HepG2 (cell line): ENCODE measurements around the gene CCDC88A. TPM values are rescaled to one million over a fixed set of nuclear protein-coding genes. Genes with fewer than 3 reads are reported as not detected.
A peak's percentile ranks its signal among the peaks of the same experiment; 100 is the strongest.

Source experiments
- BHLHE40 ChIP-seq: IDR thresholded peaks from 2 replicates; pipeline ENCODE4 v1.6.1; 2011; ENCODE audit warnings: low read length, improper control_type of control experiment
- FOXO1 ChIP-seq: sonication (generic); formaldehyde crosslinking; IDR thresholded peaks from 2 replicates; pipeline ENCODE4 v1.4.0; 2020; ENCODE audit warnings: missing genetic modification reagents
- GATAD2A ChIP-seq: IDR thresholded peaks from 2 replicates; pipeline ENCODE4 v1.6.1; 2016
- HNRNPUL1 ChIP-seq: fragments of 200-400 bp; formaldehyde crosslinking; IDR thresholded peaks from 2 replicates; pipeline ENCODE4 v1.6.1; 2017; ENCODE audit warnings: low read depth, mild to moderate bottlenecking, low read length, moderate library complexity
- HOMEZ ChIP-seq: IDR thresholded peaks from 2 replicates; pipeline ENCODE4 v1.6.1; 2016; ENCODE audit warnings: low read depth
- KAT8 ChIP-seq: IDR thresholded peaks from 2 replicates; pipeline ENCODE4 v1.6.1; 2016; ENCODE audit warnings: missing genetic modification reagents, missing compliant biosample characterization
- MAF1 ChIP-seq: sonication (generic); formaldehyde crosslinking; IDR thresholded peaks from 2 replicates; pipeline ENCODE4 v1.5.0; 2020; ENCODE audit warnings: missing genetic modification reagents, borderline replicate concordance
- MTA1 ChIP-seq: sonication (generic); formaldehyde crosslinking; IDR thresholded peaks from 2 replicates; pipeline ENCODE4 v1.4.0; 2020; ENCODE audit warnings: missing genetic modification reagents, mild to moderate bottlenecking, borderline replicate concordance
- PAWR ChIP-seq: sonication (generic); formaldehyde crosslinking; IDR thresholded peaks from 2 replicates; pipeline ENCODE4 v1.4.0; 2020; ENCODE audit warnings: missing genetic modification reagents, mild to moderate bottlenecking, borderline replicate concordance
- PLSCR1 ChIP-seq: sonication (generic); formaldehyde crosslinking; IDR thresholded peaks from 2 replicates; pipeline ENCODE4 v1.5.0; 2020; ENCODE audit warnings: missing genetic modification reagents, mild to moderate bottlenecking, borderline replicate concordance
- SETDB1 ChIP-seq: sonication (generic); formaldehyde crosslinking; IDR thresholded peaks from 2 replicates; pipeline ENCODE4 v1.5.1; 2020; ENCODE audit warnings: missing genetic modification reagents, mild to moderate bottlenecking, borderline replicate concordance
- TARDBP ChIP-seq: sonication (generic); formaldehyde crosslinking; IDR thresholded peaks from 2 replicates; pipeline ENCODE4 v1.8.0; 2022; ENCODE audit warnings: mild to moderate bottlenecking, missing genetic modification reagents
- YEATS4 ChIP-seq: sonication (generic); formaldehyde crosslinking; IDR thresholded peaks from 2 replicates; pipeline ENCODE4 v1.4.0; 2020; ENCODE audit warnings: missing genetic modification reagents, borderline replicate concordance
- ZFAT ChIP-seq: sonication (generic); formaldehyde crosslinking; conservative IDR thresholded peaks from 2 replicates; pipeline ENCODE4 v1.8.1; 2023; ENCODE audit warnings: missing genetic modification reagents, inconsistent platforms
- ZNF335 ChIP-seq: sonication (generic); formaldehyde crosslinking; IDR thresholded peaks from 2 replicates; pipeline ENCODE4 v1.4.0; 2020; ENCODE audit warnings: missing genetic modification reagents
- ZNF414 ChIP-seq: sonication (generic); formaldehyde crosslinking; IDR thresholded peaks from 2 replicates; pipeline ENCODE4 v1.5.0; 2020; ENCODE audit warnings: missing genetic modification reagents
- ZNF446 ChIP-seq: sonication (generic); formaldehyde crosslinking; IDR thresholded peaks from 2 replicates; pipeline ENCODE4 v1.5.0; 2020; ENCODE audit warnings: mild to moderate bottlenecking, missing genetic modification reagents
- ZNF564 ChIP-seq: sonication (generic); formaldehyde crosslinking; IDR thresholded peaks from 2 replicates; pipeline ENCODE4 v1.8.1; 2023; ENCODE audit warnings: mild to moderate bottlenecking, missing genetic modification reagents
- ZNF598 ChIP-seq: sonication (generic); formaldehyde crosslinking; IDR thresholded peaks from 2 replicates; pipeline ENCODE4 v1.5.1; 2020; ENCODE audit warnings: mild to moderate bottlenecking, missing genetic modification reagents, borderline replicate concordance
- ZNF7 ChIP-seq: IDR thresholded peaks from 2 replicates; pipeline ENCODE4 v1.6.1; 2016; ENCODE audit warnings: missing biosample characterization, missing genetic modification reagents
- ZNF766 ChIP-seq: sonication (generic); formaldehyde crosslinking; IDR thresholded peaks from 2 replicates; pipeline ENCODE4 v1.5.0; 2020; ENCODE audit warnings: missing genetic modification reagents, borderline replicate concordance
- ZNF773 ChIP-seq: sonication (generic); formaldehyde crosslinking; IDR thresholded peaks from 2 replicates; pipeline ENCODE4 v1.4.0; 2020; ENCODE audit warnings: missing genetic modification reagents, borderline replicate concordance
- polyA plus RNA-seq, 8 experiments: library from polyadenylated mRNA; depleted of rRNA in 3 of 8; stranded (reverse) in 7 of 8; unstranded in 1 of 8; fragments of >200 nt; fragmentation: Illumina TruSeq in 4 of 8; extraction: Trizol in 4 of 8; gene quantifications; 2 replicates each; pipeline versions ENCODE4 v1.2.1 to v1.2.3, GENCODE V29; 2011 to 2016; ENCODE audit warnings: low read depth in 4 of 8, missing spikeins in 1 of 8, mixed read lengths in 1 of 8; ENCODE audit not compliant: insufficient read depth in 1 of 8
- total RNA-seq, 5 experiments: library from RNA; depleted of rRNA; stranded (reverse); fragments of >200 nt; fragmentation: Illumina TruSeq; extraction: Trizol; gene quantifications; 2 replicates each; pipeline ENCODE4 v1.2.3, GENCODE V29; 2016; ENCODE audit warnings: low read depth in 1 of 5
- TF ChIP-seq, protein P1 (sequence below): sonication (generic); formaldehyde crosslinking; IDR thresholded peaks from 2 replicates; pipeline ENCODE4 v1.4.0; 2020; ENCODE audit warnings: mild to moderate bottlenecking, missing genetic modification reagents
- TF ChIP-seq, protein P2 (sequence below): sonication (generic); formaldehyde crosslinking; IDR thresholded peaks from 2 replicates; pipeline ENCODE4 v1.8.0; 2022; ENCODE audit warnings: low read depth, missing genetic modification reagents

CCDC88A gene
- total and polyA plus RNA-seq, 2 of the 13 experiments (the other 11 are each of a cell fraction or from before 2014, with no cell fraction given), result 43.2 to 84.1 TPM

- TF ChIP-seq ZNF7 (CRISPR knock-in tag), result peak; percentile 63; the same call in 1 of the 2 replicates
- peak; percentile 90 for TF ChIP-seq BHLHE40
- TF ChIP-seq, protein P1, sequence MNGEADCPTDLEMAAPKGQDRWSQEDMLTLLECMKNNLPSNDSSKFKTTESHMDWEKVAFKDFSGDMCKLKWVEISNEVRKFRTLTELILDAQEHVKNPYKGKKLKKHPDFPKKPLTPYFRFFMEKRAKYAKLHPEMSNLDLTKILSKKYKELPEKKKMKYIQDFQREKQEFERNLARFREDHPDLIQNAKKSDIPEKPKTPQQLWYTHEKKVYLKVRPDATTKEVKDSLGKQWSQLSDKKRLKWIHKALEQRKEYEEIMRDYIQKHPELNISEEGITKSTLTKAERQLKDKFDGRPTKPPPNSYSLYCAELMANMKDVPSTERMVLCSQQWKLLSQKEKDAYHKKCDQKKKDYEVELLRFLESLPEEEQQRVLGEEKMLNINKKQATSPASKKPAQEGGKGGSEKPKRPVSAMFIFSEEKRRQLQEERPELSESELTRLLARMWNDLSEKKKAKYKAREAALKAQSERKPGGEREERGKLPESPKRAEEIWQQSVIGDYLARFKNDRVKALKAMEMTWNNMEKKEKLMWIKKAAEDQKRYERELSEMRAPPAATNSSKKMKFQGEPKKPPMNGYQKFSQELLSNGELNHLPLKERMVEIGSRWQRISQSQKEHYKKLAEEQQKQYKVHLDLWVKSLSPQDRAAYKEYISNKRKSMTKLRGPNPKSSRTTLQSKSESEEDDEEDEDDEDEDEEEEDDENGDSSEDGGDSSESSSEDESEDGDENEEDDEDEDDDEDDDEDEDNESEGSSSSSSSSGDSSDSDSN, result peak; percentile 100
- peak; percentile 90 for TF ChIP-seq ZNF598
- peak; percentile 88; the same call in 1 of the 2 replicates for TF ChIP-seq ZNF564 (CRISPR knock-in tag)
- TF ChIP-seq ZNF766 (CRISPR knock-in tag), result peak; percentile 91
- TF ChIP-seq MAF1 (CRISPR knock-in tag), result peak; percentile 98
- TF ChIP-seq FOXO1 (CRISPR knock-in tag), result peak; percentile 84
- TF ChIP-seq HNRNPUL1, result peak; percentile 79; the same call in 1 of the 2 replicates
- TF ChIP-seq, protein P2, sequence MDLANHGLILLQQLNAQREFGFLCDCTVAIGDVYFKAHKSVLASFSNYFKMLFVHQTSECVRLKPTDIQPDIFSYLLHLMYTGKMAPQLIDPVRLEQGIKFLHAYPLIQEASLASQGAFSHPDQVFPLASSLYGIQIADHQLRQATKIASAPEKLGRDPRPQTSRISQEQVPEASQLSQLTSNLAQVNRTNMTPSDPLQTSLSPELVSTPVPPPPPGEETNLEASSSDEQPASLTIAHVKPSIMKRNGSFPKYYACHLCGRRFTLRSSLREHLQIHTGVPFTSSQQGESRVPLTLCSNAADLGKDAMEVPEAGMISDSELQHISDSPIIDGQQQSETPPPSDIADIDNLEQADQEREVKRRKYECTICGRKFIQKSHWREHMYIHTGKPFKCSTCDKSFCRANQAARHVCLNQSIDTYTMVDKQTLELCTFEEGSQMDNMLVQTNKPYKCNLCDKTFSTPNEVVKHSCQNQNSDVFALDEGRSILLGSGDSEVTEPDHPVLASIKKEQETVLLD, result peak; percentile 78
- TF ChIP-seq PLSCR1 (CRISPR knock-in tag), result no peak; the same call in 1 of the 2 replicates
- TF ChIP-seq ZNF335 (CRISPR knock-in tag), result peak; percentile 93
- TF ChIP-seq GATAD2A, result peak; percentile 92
- no peak for TF ChIP-seq PAWR (CRISPR knock-in tag)
- no peak; the same call in 1 of the 2 replicates for TF ChIP-seq ZNF446 (CRISPR knock-in tag)
- TF ChIP-seq ZNF414 (CRISPR knock-in tag), result peak; percentile 99
- peak; percentile 89; the same call in 1 of the 2 replicates for TF ChIP-seq ZFAT (CRISPR knock-in tag)
- peak; percentile 75; the same call in 1 of the 2 replicates for TF ChIP-seq ZNF773
- peak; percentile 99 for TF ChIP-seq HOMEZ
- no peak for TF ChIP-seq SETDB1 (CRISPR knock-in tag)
- peak; percentile 97; the same call in 1 of the 2 replicates for TF ChIP-seq MTA1
- TF ChIP-seq TARDBP (CRISPR knock-in tag), result peak; percentile 99
- TF ChIP-seq YEATS4 (CRISPR knock-in tag), result peak; percentile 99
- peak; percentile 94 for TF ChIP-seq KAT8 (CRISPR knock-in tag)
Measured at GRCh38 chr2:55419679-55420438, at the start of gene CCDC88A (continued).
